HTERT RPE-1 (cell line): ENCODE measurements around the gene NAV2.

Experiments
- in situ Hi-C: fragments of 300-500 bp; cut with MboI; formaldehyde crosslinking; loops from 4 replicates; pipeline ENCODE4 v1.14.3; 2020; ENCODE audit warnings: low sequenced_read_pairs

NAV2 gene

DNA sequence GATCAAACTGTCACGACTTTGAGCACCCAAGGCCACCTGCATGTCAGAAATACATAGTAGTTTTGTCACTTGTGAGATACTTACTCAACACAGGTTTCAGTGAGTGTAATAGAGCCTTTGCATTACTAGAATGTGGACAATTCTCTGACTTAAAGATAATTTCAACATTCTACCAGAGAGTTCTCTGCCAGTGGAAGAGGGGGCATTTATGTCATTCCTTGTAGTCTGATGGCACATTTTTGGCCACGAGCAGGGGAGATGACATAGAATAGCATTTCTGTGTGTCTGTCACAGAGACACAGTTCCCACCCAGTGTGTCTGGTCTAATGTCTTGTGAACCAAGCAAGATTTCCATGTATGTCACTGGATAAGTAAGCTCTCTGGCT is 335.1 kb downstream of the NAV2 start:
- in situ Hi-C loops, result no loop called here

DNA sequence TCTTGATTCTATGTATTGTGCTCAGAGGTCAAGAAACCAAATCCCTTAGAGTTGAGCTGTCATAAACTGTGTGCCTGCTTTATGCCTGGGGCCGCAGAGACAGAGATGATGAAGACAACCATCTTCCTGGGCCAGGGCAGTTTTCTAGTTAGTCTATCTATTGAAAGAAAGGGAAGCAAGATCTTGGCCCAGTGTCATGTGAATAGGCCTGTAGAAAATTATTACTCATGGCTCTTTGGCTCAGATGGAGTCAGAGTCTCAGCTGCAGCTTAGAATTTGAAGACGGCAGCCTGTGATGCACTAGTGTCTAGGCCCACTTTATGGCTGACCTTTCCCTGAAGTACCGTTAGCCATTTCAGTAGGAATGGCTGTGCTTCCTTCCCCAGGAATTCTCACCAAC is 335.6 kb downstream of the NAV2 start:
- in situ Hi-C loops, result no loop called here

GRCh38 chr11:20048707-20049106 is 336.1 kb downstream of the NAV2 start:
- in situ Hi-C loops, result no loop called here

- in situ Hi-C loops, result no loop called here
Measured at GRCh38 chr11:20049231-20049630, 336.6 kb downstream of the NAV2 start.

GRCh38 chr11:20050048-20050447 is 337.4 kb downstream of the NAV2 start:
- in situ Hi-C loops, result no loop called here

DNA sequence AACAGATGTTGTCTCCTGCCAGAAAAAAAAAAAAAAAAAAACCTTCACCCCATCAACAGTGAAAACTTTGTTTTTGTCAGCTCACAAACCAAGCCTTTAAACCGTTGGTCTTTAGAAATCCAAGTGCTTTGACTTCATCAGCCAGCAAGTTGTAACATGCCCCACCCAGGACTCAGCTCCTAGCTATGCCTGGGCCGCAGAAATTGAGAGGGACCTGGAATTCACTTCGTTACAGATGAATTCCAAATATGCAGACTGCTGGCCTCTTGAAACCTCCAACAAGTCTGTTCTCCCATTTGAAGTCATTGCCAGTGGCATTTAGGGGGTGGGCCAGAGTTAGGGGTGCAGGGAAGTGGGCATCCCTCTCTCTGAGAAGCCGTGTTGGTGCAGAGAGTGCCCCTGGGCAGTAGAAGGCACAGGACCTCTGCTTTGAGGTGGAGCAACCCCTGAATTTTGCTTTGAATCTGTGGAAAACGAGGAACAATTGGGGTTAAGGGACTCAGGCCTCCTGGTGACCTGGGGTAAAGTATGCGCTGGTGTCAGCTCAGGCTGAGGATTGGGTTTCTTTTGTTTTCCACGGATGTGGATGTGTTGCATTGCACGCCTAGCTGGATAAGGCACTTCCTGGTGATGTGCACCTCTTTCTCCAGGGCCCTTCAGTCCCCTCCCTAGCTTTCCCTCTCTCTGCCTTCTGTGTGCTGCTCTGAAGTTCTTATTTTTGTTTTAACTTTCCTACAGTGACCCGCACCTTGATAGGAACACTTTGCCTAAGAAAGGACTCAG is 338.1 kb downstream of the NAV2 start:
- in situ Hi-C loops, result no loop called here

DNA sequence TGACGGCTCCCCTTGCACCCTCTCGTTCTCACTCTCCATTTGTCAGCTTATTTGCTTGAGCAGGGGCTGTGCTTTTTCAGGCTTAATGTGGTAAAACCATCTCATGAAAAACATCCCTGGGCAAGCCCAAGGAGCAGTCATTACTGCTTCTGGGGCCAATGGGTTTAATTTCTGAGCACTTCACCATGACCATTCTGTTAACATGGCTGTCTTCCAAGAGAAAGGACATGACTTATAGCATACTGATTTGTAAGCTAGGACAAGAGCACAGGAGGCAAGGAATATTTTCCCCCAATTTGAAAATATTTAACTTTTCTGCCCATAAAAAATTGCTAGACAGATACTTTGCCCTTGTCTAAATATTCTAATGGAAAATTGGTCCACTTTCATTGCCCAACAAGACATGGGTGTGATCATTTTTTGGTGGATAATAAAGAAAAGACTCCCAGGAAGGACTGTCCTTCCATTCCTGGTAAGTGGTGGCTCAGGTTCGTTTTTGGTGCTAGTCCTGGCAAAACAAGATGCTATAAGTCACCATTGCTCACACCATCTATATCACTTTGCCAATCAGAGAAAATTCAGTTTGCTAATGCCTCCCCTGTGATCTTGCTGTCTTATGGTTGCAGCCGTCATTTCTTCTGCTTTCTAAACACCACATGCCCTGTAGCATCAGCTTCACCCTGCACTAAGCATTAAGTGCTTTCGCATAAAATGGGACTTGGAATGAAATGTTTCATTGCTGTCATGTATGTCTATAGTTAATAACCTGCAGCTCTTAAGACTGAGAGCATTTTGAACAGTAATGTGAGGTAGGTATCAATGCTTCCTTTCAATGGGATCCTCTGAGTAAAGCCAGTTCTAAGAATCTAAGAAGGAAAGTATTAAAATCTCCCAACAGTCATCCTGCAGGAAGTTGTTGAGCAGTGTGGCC is 339.1 kb downstream of the NAV2 start:
- in situ Hi-C loops, result no loop called here

- in situ Hi-C loops, result no loop called here
Measured at GRCh38 chr11:20053572-20053971, 340.9 kb downstream of the NAV2 start.

DNA sequence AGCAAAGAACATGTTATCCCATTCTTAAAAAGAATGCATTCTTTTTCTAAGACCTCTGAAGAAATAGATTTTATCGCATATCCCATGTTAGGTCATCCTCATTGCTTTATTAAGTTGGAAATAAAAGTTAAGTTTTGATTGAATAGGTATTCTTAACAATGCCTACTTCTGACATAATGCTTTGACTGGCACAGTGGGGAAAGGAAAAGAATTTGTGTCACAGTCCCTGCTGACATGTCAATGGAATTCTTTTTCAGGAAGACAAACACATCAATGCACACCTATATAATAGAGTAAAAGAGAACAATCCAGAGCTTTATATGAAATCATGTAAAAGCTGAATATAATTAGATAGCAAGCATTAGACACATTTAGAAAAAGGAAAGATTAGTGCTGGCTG is 341.9 kb downstream of the NAV2 start:
- in situ Hi-C loops, result no loop called here

GRCh38 chr11:20055312-20055711 is 342.7 kb downstream of the NAV2 start:
- in situ Hi-C loops, result no loop called here

- in situ Hi-C loops, result no loop called here
Measured at GRCh38 chr11:20056109-20056949, 343.7 kb downstream of the NAV2 start.

GRCh38 chr11:20056950-20057943 is 344.6 kb downstream of the NAV2 start:
- in situ Hi-C loops, result no loop called here

- in situ Hi-C loops, result no loop called here
Measured at GRCh38 chr11:20058749-20059458, 346.3 kb downstream of the NAV2 start.

DNA sequence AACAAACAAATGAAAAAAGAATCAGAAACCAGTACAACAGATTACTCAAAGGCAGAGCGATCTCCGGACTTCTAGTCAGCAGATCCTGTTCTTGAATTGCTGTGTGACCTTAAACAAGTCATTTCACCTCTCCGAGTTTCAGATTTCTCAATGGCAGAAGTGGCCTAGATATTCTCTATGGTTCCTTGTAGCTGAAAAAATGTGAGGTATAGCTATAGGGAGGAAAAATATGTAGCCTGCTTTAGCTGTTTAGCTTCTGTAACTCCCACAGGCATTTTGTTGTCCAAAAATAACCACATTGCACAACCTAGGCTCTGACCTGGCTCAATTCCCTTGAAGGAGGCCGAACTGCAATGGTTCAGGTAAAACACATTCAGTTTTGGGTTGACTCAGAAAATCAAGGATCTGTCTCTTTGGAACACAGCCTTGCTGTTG is 347.0 kb downstream of the NAV2 start:
- in situ Hi-C loops, result no loop called here

- in situ Hi-C loops, result no loop called here
Measured at GRCh38 chr11:20060181-20060580, 347.5 kb downstream of the NAV2 start.

- in situ Hi-C loops, result no loop called here
Measured at GRCh38 chr11:20060647-20061205, 348.1 kb downstream of the NAV2 start.

- in situ Hi-C loops, result no loop called here
Measured at GRCh38 chr11:20061776-20062175, 349.1 kb downstream of the NAV2 start.

GRCh38 chr11:20064961-20065405 is 352.3 kb downstream of the NAV2 start:
- in situ Hi-C loops, result no loop called here

DNA sequence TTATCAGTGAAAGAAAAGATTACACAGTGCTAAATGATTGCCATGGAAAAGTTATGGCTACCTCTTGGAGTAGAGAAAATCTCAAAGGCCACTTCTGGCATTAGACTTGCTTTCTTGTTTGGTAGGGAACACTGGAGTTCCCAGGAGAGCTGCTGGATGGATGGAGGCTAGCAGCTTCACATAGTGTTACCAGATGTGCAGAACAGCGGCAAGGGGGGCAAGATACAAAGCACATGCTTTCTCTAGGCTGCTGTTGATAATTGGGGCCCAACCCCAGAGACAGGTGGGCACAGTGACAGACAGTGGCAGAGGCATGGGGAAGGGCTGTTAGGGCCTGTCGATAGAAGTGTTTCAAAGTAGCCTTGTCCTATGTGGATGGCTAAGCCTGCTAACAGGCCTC is 352.8 kb downstream of the NAV2 start:
- in situ Hi-C loops, result no loop called here
